ENCODE data around the gene PPP1R18. TPM values are rescaled to one million over a fixed set of nuclear protein-coding genes. Genes with fewer than 3 reads are reported as not detected.

PPP1R18 gene
- total and polyA plus RNA-seq, 9 of the 15 experiments (the other 6 are each of a cell fraction or from before 2014, with no cell fraction given): 12.0 to 99.2 (median 42.6) TPM

DNA sequence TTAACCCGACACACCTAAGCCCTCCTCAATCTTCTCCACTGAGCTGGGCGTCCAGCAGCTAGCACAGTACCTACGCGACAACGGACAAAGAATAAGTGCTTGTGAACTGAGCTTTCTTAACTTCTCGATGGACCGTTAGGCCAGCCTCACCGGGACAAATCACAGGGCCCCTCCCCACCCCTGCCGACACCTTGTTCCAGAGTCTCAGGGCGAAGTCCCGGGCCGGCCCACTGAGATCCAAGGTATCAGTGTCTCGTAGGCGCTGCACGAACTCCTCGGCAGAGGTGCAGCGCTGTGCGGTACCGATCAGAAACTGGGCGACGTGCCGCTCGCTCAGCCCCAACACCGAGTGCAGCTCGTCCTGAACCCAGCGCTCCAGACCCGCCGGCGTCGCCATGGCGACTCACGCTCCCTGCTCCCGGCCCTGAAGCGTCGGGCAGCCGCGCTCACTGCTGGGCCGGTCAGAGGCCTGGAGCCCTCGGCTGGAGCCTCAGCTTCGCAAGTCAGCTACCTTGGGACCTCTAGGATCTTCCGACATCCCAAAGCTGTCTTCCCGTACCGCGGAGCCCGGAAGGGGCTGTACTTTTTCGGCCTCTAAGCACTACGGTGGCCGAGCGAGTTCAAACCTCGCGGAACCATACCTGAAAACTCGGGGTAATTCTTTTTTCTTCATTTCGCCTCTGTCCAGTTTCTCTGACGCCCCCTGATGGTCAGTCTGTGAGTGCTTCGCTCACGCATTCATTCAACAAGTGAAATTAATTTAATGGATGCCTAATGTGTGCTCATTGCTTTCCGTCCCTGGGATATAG is 13.8 kb downstream of the PPP1R18 start, which contains the start of gene DHX16 (continued):
- TF ChIP-seq HDGF (IDR thresholded peaks at IDR 0.05) (no peak), ETS2 (tag; IDR thresholded peaks at IDR 0.05; ENCODE audit: borderline replicate concordance, poor library complexity, severe bottlenecking) (no peak), NFIC (IDR thresholded peaks at IDR 0.05) (0 out of 2 replicates have a peak, but pooled peaks have one; percentile 8), U2AF2 (optimal IDR thresholded peaks at IDR 0.05; ENCODE audit: low read depth, low read length) (no peak), NR3C1 (CRISPR knock-in tag; IDR thresholded peaks at IDR 0.05) (no peak), ZBTB17 (CRISPR knock-in tag; IDR thresholded peaks at IDR 0.05) (no peak), GATAD2B (IDR thresholded peaks at IDR 0.05; ENCODE audit: borderline replicate concordance) (no peak; the same call in 1 of the 2 replicates), KLF10 (CRISPR knock-in tag; IDR thresholded peaks at IDR 0.05) (no peak), MEF2D (tag; conservative IDR thresholded peaks at IDR 0.05; ENCODE audit: low read depth) (no peak), ARNT (IDR thresholded peaks at IDR 0.05) (peak; percentile 62 to 94; a peak in 3 of 4 replicates), ATF7 (IDR thresholded peaks at IDR 0.05) (peak; percentile 84), HDAC2 (IDR thresholded peaks at IDR 0.05) (peak; percentile 83; the same call in 1 of the 2 replicates), EZH2 (IDR thresholded peaks at IDR 0.05; ENCODE audit: borderline replicate concordance, low read depth, low read length) (no peak), BRCA1 (IDR thresholded peaks at IDR 0.05) (no peak), BRCA1 (CRISPR knock-in tag; IDR thresholded peaks at IDR 0.05) (peak; percentile 66; the same call in 1 of the 2 replicates), TCFL5 (CRISPR knock-in tag; conservative IDR thresholded peaks at IDR 0.05) (no peak), ZC3H11A (IDR thresholded peaks at IDR 0.05; ENCODE audit: low read depth, low read length) (no peak), HSF4 (CRISPR knock-in tag; IDR thresholded peaks at IDR 0.05; ENCODE audit: borderline replicate concordance) (no peak), CHD2 (IDR thresholded peaks at IDR 0.05; ENCODE audit: low read depth, low read length) (peak; percentile 91), TAF1 (IDR thresholded peaks at IDR 0.05; ENCODE audit: control insufficient read depth, extremely low read depth, insufficient read depth, low read length, severe bottlenecking) (peak; percentile 60), CREBBP (IDR thresholded peaks at IDR 0.05; ENCODE audit: low read depth, low read length) (no peak), HEY1 (CRISPR knock-in tag; IDR thresholded peaks at IDR 0.05; ENCODE audit: borderline replicate concordance) (no peak), ZNF121 (CRISPR knock-in tag; conservative IDR thresholded peaks at IDR 0.05) (peak; percentile 30; the same call in 1 of the 2 replicates), ZKSCAN1 (IDR thresholded peaks at IDR 0.05; ENCODE audit: low read depth, low read length) (peak; percentile 44; the same call in 1 of the 2 replicates)
- TF ChIP-seq, protein P1, sequence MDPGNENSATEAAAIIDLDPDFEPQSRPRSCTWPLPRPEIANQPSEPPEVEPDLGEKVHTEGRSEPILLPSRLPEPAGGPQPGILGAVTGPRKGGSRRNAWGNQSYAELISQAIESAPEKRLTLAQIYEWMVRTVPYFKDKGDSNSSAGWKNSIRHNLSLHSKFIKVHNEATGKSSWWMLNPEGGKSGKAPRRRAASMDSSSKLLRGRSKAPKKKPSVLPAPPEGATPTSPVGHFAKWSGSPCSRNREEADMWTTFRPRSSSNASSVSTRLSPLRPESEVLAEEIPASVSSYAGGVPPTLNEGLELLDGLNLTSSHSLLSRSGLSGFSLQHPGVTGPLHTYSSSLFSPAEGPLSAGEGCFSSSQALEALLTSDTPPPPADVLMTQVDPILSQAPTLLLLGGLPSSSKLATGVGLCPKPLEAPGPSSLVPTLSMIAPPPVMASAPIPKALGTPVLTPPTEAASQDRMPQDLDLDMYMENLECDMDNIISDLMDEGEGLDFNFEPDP (CRISPR knock-in tag; IDR thresholded peaks at IDR 0.05): peak; percentile 78; the same call in 1 of the 2 replicates
- TF ChIP-seq, protein P2, sequence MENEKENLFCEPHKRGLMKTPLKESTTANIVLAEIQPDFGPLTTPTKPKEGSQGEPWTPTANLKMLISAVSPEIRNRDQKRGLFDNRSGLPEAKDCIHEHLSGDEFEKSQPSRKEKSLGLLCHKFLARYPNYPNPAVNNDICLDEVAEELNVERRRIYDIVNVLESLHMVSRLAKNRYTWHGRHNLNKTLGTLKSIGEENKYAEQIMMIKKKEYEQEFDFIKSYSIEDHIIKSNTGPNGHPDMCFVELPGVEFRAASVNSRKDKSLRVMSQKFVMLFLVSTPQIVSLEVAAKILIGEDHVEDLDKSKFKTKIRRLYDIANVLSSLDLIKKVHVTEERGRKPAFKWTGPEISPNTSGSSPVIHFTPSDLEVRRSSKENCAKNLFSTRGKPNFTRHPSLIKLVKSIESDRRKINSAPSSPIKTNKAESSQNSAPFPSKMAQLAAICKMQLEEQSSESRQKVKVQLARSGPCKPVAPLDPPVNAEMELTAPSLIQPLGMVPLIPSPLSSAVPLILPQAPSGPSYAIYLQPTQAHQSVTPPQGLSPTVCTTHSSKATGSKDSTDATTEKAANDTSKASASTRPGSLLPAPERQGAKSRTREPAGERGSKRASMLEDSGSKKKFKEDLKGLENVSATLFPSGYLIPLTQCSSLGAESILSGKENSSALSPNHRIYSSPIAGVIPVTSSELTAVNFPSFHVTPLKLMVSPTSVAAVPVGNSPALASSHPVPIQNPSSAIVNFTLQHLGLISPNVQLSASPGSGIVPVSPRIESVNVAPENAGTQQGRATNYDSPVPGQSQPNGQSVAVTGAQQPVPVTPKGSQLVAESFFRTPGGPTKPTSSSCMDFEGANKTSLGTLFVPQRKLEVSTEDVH (IDR thresholded peaks at IDR 0.05; ENCODE audit: low read depth, partially characterized antibody): peak; percentile 80
